ENCODE results near the gene ACSL3. TPM values are rescaled to one million over a fixed set of nuclear protein-coding genes. Genes with fewer than 3 reads are reported as not detected.
"Not testable (repeated sequence)": the region's sequence is repeated elsewhere in the genome, so short reads cannot be mapped to it uniquely, and the experiment has no call there.

The ACSL3 gene
- total RNA-seq, 2 experiments from 2014 or later, result 37.6 to 43.0 TPM

- peaks cover 40% of the 10 kb centered on the region for H3K4me1 Mint-ChIP-seq
- peaks cover 18% of the 10 kb centered on the region for H3K36me3 Mint-ChIP-seq (ENCODE audit: low read depth)
- H3K4me3 Mint-ChIP-seq, result no peak overlapping the region
- H3K27ac Mint-ChIP-seq, result no peak overlapping the region
- DNase-seq, result no peak
- H3K27me3 Mint-ChIP-seq, result no peaks in the 10 kb centered on the region
- ChIA-PET POLR2A (no interaction called here), CTCF (interaction anchor here (1.2 kb wide), 1 partner anchor 14 kb away, joined by 3 read pairs; no protein-coding TSS in a partner anchor)
- no peaks in the 10 kb centered on the region for H3K9me3 Mint-ChIP-seq
Measured at GRCh38 chr2:222912776-222913175, 51.9 kb downstream of the ACSL3 start.

- no peaks in the 10 kb centered on the region for H3K9me3 Mint-ChIP-seq
- peaks cover 17% of the 10 kb centered on the region for H3K36me3 Mint-ChIP-seq (ENCODE audit: low read depth)
- no peak overlapping the region for H3K4me3 Mint-ChIP-seq
- no peak overlapping the region for H3K27ac Mint-ChIP-seq
- no peaks in the 10 kb centered on the region for H3K27me3 Mint-ChIP-seq
- CTCF ChIA-PET, result interaction anchor here (1.5 kb wide), 1 partner anchor 208 kb away, joined by 4 read pairs; no protein-coding TSS in a partner anchor
- DNase-seq, result no peak
- peaks cover 26% of the 10 kb centered on the region for H3K4me1 Mint-ChIP-seq
- POLR2A ChIA-PET, result no interaction called here
Measured at GRCh38 chr2:222915092-222915957, 54.5 kb downstream of the ACSL3 start.

DNA sequence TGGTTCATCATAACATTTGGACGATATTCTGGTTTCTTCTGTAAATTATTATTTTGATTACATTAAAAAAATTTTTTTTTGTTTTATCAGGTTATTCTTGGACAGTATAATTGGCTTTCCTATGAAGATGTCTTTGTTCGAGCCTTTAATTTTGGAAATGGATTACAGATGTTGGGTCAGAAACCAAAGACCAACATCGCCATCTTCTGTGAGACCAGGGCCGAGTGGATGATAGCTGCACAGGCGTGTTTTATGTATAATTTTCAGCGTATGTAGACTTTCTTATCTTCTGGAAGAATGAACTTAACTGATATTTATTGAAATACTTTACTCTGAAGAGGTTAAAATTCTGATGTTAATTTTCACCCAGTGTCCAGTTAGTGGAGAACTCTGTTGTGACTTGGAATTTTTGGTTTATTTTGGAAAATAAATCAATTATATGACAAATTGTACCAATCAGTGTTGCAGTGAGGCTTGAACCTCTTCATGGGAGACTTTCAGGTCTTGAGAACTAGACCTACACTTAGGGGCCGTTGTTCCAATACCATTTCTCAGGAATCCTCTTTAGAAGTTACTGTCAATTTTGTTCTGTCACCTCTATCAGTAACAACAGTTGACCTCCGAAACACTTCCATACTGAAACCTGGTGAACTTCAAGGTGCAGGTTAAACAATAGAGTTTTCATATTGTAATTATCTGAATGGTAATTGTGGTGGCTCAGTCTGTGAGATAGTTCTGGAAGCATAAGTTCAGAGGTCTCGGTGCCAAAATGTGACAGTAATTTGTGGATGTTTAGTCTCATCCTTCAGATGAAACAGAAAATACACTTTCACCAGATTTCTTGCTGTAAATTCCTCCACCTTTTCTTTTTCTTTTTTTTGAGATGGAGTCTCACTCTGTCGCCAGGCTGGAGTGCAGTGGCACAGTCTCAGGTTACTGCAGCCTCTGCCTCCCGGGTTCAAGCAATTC lies 55.7 kb downstream of the ACSL3 start:
- H3K36me3 Mint-ChIP-seq (ENCODE audit: low read depth), result peaks cover 14% of the 10 kb centered on the region
- CTCF ChIA-PET, result interaction anchor here (1.5 kb wide), 1 partner anchor 209 kb away, joined by 4 read pairs; no protein-coding TSS in a partner anchor
- H3K4me1 Mint-ChIP-seq, result peaks cover 22% of the 10 kb centered on the region

GRCh38 chr2:222917212-222917611 lies 56.4 kb downstream of the ACSL3 start:
- H3K9me3 Mint-ChIP-seq, H3K4me3 Mint-ChIP-seq, DNase-seq, POLR2A ChIA-PET, H3K27ac Mint-ChIP-seq, CTCF ChIA-PET, H3K27me3 Mint-ChIP-seq: not testable (repeated sequence)
- Mint-ChIP-seq H3K4me1 (peaks cover 15% of the 10 kb centered on the region), H3K36me3 (ENCODE audit: low read depth) (peaks cover 11% of the 10 kb centered on the region)

More for the DNA sequence above, 55.7 kb downstream of the ACSL3 start:
- Mint-ChIP-seq H3K27me3 (no peaks in the 10 kb centered on the region), H3K4me3 (no peak overlapping the region), H3K9me3 (no peaks in the 10 kb centered on the region), H3K27ac (no peak overlapping the region)
- no peak for DNase-seq
- POLR2A ChIA-PET, result no interaction called here

- Mint-ChIP-seq H3K9me3 (no peaks in the 10 kb centered on the region), H3K4me1 (peaks cover 3% of the 10 kb centered on the region), H3K36me3 (ENCODE audit: low read depth) (peaks cover 18% of the 10 kb centered on the region), H3K27ac (no peak overlapping the region), H3K27me3 (no peaks in the 10 kb centered on the region), H3K4me3 (no peak overlapping the region)
- ChIA-PET CTCF (no interaction called here), POLR2A (no interaction called here)
- no peak for DNase-seq
Measured at GRCh38 chr2:222919841-222920526, 59.1 kb downstream of the ACSL3 start.

GRCh38 chr2:222920657-222921186 lies 59.9 kb downstream of the ACSL3 start:
- Mint-ChIP-seq H3K27me3 (no peaks in the 10 kb centered on the region), H3K9me3 (no peaks in the 10 kb centered on the region), H3K4me3 (no peak overlapping the region), H3K4me1 (peaks cover 3% of the 10 kb centered on the region), H3K36me3 (ENCODE audit: low read depth) (peaks cover 21% of the 10 kb centered on the region), H3K27ac (no peak overlapping the region)
- ChIA-PET POLR2A (no interaction called here), CTCF (no interaction called here)
- DNase-seq, result no peak

DNA sequence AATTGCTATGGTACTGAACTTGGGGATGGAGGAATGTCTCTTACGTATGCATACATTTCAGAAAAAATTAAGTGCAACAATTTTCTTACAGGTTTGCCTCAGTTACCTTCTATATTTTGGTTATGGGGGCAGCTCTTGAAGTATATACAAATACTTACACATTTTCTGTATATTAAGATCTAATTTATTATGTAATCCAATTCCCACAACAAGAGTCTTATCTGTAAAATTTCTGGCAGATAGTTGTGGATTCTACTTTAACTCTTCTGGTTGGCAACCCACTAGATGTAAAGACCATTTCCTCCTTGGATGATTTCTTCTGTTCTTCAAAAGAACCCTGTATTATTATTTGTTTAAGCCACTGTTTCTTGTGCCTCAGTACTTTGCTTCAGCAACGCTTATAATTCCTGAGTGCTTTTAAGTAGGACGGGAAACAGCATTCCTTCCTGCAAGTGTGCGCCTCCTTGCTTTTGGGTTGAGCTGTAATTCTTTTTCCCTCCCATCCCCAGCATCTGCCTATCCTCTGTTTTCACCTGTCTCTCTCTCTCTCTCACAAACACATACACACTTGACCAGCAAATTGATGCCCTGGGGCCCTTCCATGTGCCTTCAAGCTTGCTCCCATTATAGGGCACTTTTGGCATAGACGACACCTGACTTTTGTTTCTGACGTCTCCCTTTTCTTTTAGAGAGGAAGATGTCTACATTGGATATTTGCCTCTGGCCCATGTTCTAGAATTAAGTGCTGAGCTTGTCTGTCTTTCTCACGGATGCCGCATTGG lies 61.4 kb downstream of the ACSL3 start:
- CTCF ChIA-PET, result no interaction called here
- Mint-ChIP-seq H3K4me3 (no peak overlapping the region), H3K27me3 (no peaks in the 10 kb centered on the region), H3K36me3 (ENCODE audit: low read depth) (peaks cover 25% of the 10 kb centered on the region), H3K9me3 (no peaks in the 10 kb centered on the region), H3K4me1 (peaks cover 3% of the 10 kb centered on the region), H3K27ac (no peak overlapping the region)
- POLR2A ChIA-PET, result no interaction called here
- DNase-seq, result no peak

GRCh38 chr2:222926915-222927314 lies 66.1 kb downstream of the ACSL3 start:
- H3K36me3 Mint-ChIP-seq (ENCODE audit: low read depth), result peaks cover 33% of the 10 kb centered on the region
- no peaks in the 10 kb centered on the region for H3K9me3 Mint-ChIP-seq
- no peak overlapping the region for H3K4me3 Mint-ChIP-seq
- H3K4me1 Mint-ChIP-seq, result no peaks in the 10 kb centered on the region
- no peak for DNase-seq
- H3K27ac Mint-ChIP-seq, result no peak overlapping the region
- POLR2A ChIA-PET, result no interaction called here
- CTCF ChIA-PET, result interaction anchor here (0.6 to 1.1 kb wide), 2 partner anchors 15 to 225 kb away, joined by 3 read pairs; no protein-coding TSS in a partner anchor
- no peaks in the 10 kb centered on the region for H3K27me3 Mint-ChIP-seq

DNA sequence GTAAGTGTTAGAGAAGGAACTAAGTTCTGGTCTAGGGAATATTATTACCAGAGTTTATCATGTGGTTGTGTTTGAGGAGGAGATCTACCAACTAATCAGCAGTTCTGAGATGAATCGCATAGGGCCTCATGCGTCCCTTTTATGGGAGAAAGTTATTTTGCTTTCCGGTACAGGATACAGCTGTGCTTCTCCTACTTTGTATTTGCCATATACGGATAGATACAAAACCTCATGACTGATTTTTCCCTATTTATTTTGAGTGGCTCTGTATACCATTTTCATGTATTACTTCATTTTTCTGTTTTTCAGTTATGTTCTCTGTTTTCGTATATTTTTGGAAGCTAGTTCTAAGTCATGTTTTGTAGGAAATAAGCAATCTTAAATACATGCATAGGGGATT lies 66.8 kb downstream of the ACSL3 start:
- peaks cover 32% of the 10 kb centered on the region for H3K36me3 Mint-ChIP-seq (ENCODE audit: low read depth)
- no peaks in the 10 kb centered on the region for H3K27me3 Mint-ChIP-seq
- POLR2A ChIA-PET, result no interaction called here
- H3K9me3 Mint-ChIP-seq, result no peaks in the 10 kb centered on the region
- H3K4me3 Mint-ChIP-seq, result no peak overlapping the region
- H3K27ac Mint-ChIP-seq, result no peak overlapping the region
- no peaks in the 10 kb centered on the region for H3K4me1 Mint-ChIP-seq
- CTCF ChIA-PET, result interaction anchor here (0.6 kb wide), 1 partner anchor 226 kb away, joined by 3 read pairs; no protein-coding TSS in a partner anchor
- DNase-seq, result no peak

DNA sequence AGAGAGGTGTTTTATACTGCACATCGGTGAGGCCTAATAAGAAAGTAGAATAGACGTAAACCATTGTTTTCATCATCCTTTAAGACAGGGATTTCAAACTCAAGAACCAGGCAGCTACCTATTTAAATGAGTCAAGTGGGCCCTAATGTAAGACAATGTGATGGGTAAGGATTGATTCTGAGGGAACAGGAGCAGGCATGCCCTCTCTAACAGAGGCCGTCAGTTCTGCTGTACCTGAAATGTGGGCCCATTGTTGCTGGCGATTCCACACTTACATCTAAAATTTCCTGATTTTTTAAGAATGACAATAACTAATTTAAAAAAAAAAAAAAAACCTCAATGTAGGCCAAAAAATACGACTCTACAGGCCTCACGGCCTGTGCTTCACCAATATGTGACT lies 67.5 kb downstream of the ACSL3 start:
- H3K27me3 Mint-ChIP-seq, result no peaks in the 10 kb centered on the region
- POLR2A ChIA-PET, result no interaction called here

DNA sequence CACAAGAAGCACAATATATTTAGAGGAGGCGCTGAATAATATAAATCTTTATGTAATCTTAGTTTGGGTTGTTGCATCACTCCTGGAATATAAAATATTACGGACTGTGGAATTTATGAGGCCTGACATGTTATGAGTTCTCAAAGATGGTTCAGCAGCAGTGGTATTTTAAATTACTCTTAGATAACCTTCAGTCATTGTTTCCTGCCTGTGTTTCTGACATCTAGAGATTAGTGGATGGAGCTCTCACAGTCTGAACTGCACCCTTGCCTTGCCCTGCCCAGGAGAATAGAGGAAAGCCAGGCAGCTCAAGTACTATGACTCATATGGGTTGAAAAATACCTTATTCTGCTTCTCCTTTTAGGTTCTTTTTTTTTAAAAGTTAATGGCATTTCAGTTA lies 70.0 kb downstream of the ACSL3 start:
- Mint-ChIP-seq H3K27me3 (no peaks in the 10 kb centered on the region), H3K4me1 (no peaks in the 10 kb centered on the region), H3K27ac (no peak overlapping the region), H3K4me3 (no peak overlapping the region), H3K9me3 (no peaks in the 10 kb centered on the region), H3K36me3 (ENCODE audit: low read depth) (peaks cover 41% of the 10 kb centered on the region)
- no peak for DNase-seq
- ChIA-PET CTCF (interaction anchor here (0.6 to 2.4 kb wide), 4 partner anchors 23 to 1992 kb away, joined by 3 to 6 read pairs (median 4); no protein-coding TSS in a partner anchor), POLR2A (no interaction called here)

More for the DNA sequence above, 67.5 kb downstream of the ACSL3 start:
- H3K9me3 Mint-ChIP-seq, result no peaks in the 10 kb centered on the region
- peaks cover 31% of the 10 kb centered on the region for H3K36me3 Mint-ChIP-seq (ENCODE audit: low read depth)
- no peaks in the 10 kb centered on the region for H3K4me1 Mint-ChIP-seq
- CTCF ChIA-PET, result interaction anchor here (0.7 kb wide), 1 partner anchor 760 kb away, joined by 3 read pairs; no protein-coding TSS in a partner anchor
- DNase-seq, result no peak
- no peak overlapping the region for H3K27ac Mint-ChIP-seq
- H3K4me3 Mint-ChIP-seq, result no peak overlapping the region

Data from activated CD4-positive, alpha-beta T cell treated with anti-CD3 and anti-CD28 coated beads, Interleukin-2, amount 10 ng/mL, durations not matched to agents 7 days and 5 days (primary cell).